Measurements from ENCODE around the gene SORCS3. TPM values are rescaled to one million over a fixed set of nuclear protein-coding genes. Genes with fewer than 3 reads are reported as not detected.

The SORCS3 gene
- total RNA-seq, 1 donor from 2014 or later = not detected

GRCh38 chr10:104880624-104881398 is 239.7 kb downstream of the SORCS3 start:
- no peak for DNase-seq (ENCODE audit: low spot score)
- Mint-ChIP-seq H3K4me1 (ENCODE audit: low read depth) (no peaks in the 10 kb centered on the region), H3K27me3 (ENCODE audit: low read depth) (no peaks in the 10 kb centered on the region), H3K27ac (ENCODE audit: unreplicated experiment) (no peak overlapping the region), H3K4me3 (ENCODE audit: unreplicated experiment) (no peak overlapping the region), H3K9me3 (ENCODE audit: low read depth) (no peaks in the 10 kb centered on the region), H3K36me3 (ENCODE audit: low read depth) (no peaks in the 10 kb centered on the region)
- TF ChIP-seq CTCF (IDR thresholded peaks at IDR 0.05) = no peak

GRCh38 chr10:104881740-104882139 is 240.7 kb downstream of the SORCS3 start:
- Mint-ChIP-seq H3K27ac (ENCODE audit: unreplicated experiment) (no peak overlapping the region), H3K4me1 (ENCODE audit: low read depth) (no peaks in the 10 kb centered on the region), H3K36me3 (ENCODE audit: low read depth) (no peaks in the 10 kb centered on the region), H3K9me3 (ENCODE audit: low read depth) (no peaks in the 10 kb centered on the region), H3K27me3 (ENCODE audit: low read depth) (no peaks in the 10 kb centered on the region), H3K4me3 (ENCODE audit: unreplicated experiment) (no peak overlapping the region)
- no peak for DNase-seq (ENCODE audit: low spot score)
- no peak for TF ChIP-seq CTCF (IDR thresholded peaks at IDR 0.05)

GRCh38 chr10:104892879-104893617 is 252.0 kb downstream of the SORCS3 start:
- TF ChIP-seq CTCF (IDR thresholded peaks at IDR 0.05) = no peak
- Mint-ChIP-seq H3K36me3 (ENCODE audit: low read depth) (peaks cover 1% of the 10 kb centered on the region), H3K4me3 (ENCODE audit: unreplicated experiment) (no peak overlapping the region), H3K9me3 (ENCODE audit: low read depth) (peaks cover 29% of the 10 kb centered on the region), H3K27me3 (ENCODE audit: low read depth) (no peaks in the 10 kb centered on the region), H3K27ac (ENCODE audit: unreplicated experiment) (no peak overlapping the region), H3K4me1 (ENCODE audit: low read depth) (no peaks in the 10 kb centered on the region)
- DNase-seq (ENCODE audit: low spot score) = no peak

- TF ChIP-seq CTCF (IDR thresholded peaks at IDR 0.05) = no peak
- H3K4me1 Mint-ChIP-seq (ENCODE audit: low read depth) = no peaks in the 10 kb centered on the region
- peaks cover 22% of the 10 kb centered on the region for H3K9me3 Mint-ChIP-seq (ENCODE audit: low read depth)
- H3K27ac Mint-ChIP-seq (ENCODE audit: unreplicated experiment) = no peak overlapping the region
- no peak overlapping the region for H3K4me3 Mint-ChIP-seq (ENCODE audit: unreplicated experiment)
- no peaks in the 10 kb centered on the region for H3K27me3 Mint-ChIP-seq (ENCODE audit: low read depth)
- H3K36me3 Mint-ChIP-seq (ENCODE audit: low read depth) = peaks cover 1% of the 10 kb centered on the region
- DNase-seq (ENCODE audit: low spot score) = no peak
Observed at GRCh38 chr10:104893701-104894100, 252.6 kb downstream of the SORCS3 start.

GRCh38 chr10:104894681-104895080 is 253.6 kb downstream of the SORCS3 start:
- no peaks in the 10 kb centered on the region for H3K4me1 Mint-ChIP-seq (ENCODE audit: low read depth)
- H3K4me3 Mint-ChIP-seq (ENCODE audit: unreplicated experiment) = no peak overlapping the region
- TF ChIP-seq CTCF (IDR thresholded peaks at IDR 0.05) = no peak
- peaks cover 16% of the 10 kb centered on the region for H3K9me3 Mint-ChIP-seq (ENCODE audit: low read depth)
- DNase-seq (ENCODE audit: low spot score) = no peak
- no peak overlapping the region for H3K27ac Mint-ChIP-seq (ENCODE audit: unreplicated experiment)
- H3K27me3 Mint-ChIP-seq (ENCODE audit: low read depth) = no peaks in the 10 kb centered on the region
- H3K36me3 Mint-ChIP-seq (ENCODE audit: low read depth) = no peaks in the 10 kb centered on the region
